Osteoblast (primary cell): ENCODE data around the gene GZMA. TPM values are rescaled to one million over a fixed set of nuclear protein-coding genes. Genes with fewer than 3 reads are reported as not detected.
"Not testable (repeated sequence)": the region's sequence is repeated elsewhere in the genome, so short reads cannot be mapped to it uniquely, and the experiment has no call there.

Experiments used
- DNase-seq: peaks from one replicate; pipeline ENCODE4 v3.0.0; 2011; ENCODE audit warnings: low spot score, mixed read lengths; ENCODE audit not compliant: insufficient read length; ENCODE audit errors: missing footprints
- H2AFZ ChIP-seq: 2 replicates; pipeline ENCODE4 v1.6.0; 2011; ENCODE audit warnings: mild to moderate bottlenecking, low read length
- H3K27ac ChIP-seq: 2 replicates; pipeline ENCODE4 v1.5.1; 2011; ENCODE audit warnings: mild to moderate bottlenecking, low read depth, low read length, moderate library complexity
- H3K27me3 ChIP-seq: 2 replicates; pipeline ENCODE4 v1.6.0; 2012; ENCODE audit warnings: mild to moderate bottlenecking, control low read depth, inconsistent platforms, low read length, moderate library complexity; ENCODE audit not compliant: insufficient read depth
- H3K36me3 ChIP-seq: 2 replicates; pipeline ENCODE4 v1.5.1; 2011; ENCODE audit warnings: mild to moderate bottlenecking, low read length, control low read depth, moderate library complexity; ENCODE audit not compliant: insufficient read depth
- H3K4me1 ChIP-seq: 2 replicates; pipeline ENCODE4 v1.5.1; 2011; ENCODE audit warnings: mild to moderate bottlenecking, low read length, control low read depth, moderate library complexity; ENCODE audit not compliant: insufficient read depth
- H3K4me2 ChIP-seq: 2 replicates; pipeline ENCODE4 v1.6.0; 2011; ENCODE audit warnings: mild to moderate bottlenecking, low read length; ENCODE audit not compliant: insufficient read depth
- H3K4me3 ChIP-seq: fragments of 200-600 bp; sonication (generic); 3 replicates; pipeline ENCODE4 v1.5.1; 2012; ENCODE audit warnings: mild to moderate bottlenecking, low read length, inconsistent platforms; ENCODE audit not compliant: insufficient read depth
- H3K79me2 ChIP-seq: 2 replicates; pipeline ENCODE4 v1.6.0; 2012; ENCODE audit warnings: mild to moderate bottlenecking, low read length, control low read depth, inconsistent platforms; ENCODE audit not compliant: insufficient read depth
- H3K9me3 ChIP-seq: 2 replicates; pipeline ENCODE4 v1.5.1; 2011; ENCODE audit warnings: low read depth, low read length, control low read depth
- H4K20me1 ChIP-seq: 2 replicates; pipeline ENCODE4 v1.6.0; 2012; ENCODE audit warnings: mild to moderate bottlenecking, low read length, control low read depth; ENCODE audit not compliant: insufficient read depth
- CTCF ChIP-seq: IDR thresholded peaks from 2 replicates; pipeline ENCODE4 v1.5.1; 2011; ENCODE audit warnings: mild to moderate bottlenecking, low read depth, low read length, moderate library complexity; ENCODE audit errors: extremely low read depth
- total RNA-seq: library from RNA; depleted of rRNA; stranded (reverse); fragments of >200 nt; gene quantifications from 2 replicates; pipeline ENCODE4 v1.2.3, GENCODE V29; 2012

The GZMA gene
- total RNA-seq, 1 donor: not detected

DNA sequence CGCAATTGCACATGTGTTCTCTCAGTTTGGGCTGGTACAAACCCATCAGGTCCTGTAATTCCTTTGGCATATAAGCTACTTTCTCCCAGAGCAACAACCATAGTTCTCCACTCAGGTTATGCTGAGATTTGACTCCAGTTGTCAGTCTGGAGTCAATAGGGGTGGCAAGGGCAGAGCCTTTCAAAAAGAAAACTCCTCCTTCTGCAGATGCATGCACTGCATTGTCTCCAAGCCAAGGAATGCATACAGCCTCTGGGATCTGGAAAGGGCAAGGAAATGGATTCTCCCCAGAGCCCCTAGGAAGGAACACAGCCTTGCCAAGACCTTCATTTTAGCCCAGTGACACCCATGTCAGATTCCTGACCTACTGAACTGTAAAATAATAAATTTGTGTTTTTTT, 31.0 kb upstream of the GZMA start:
- no peak overlapping the region for H2AFZ ChIP-seq
- no peaks in the 10 kb centered on the region for H3K27me3 ChIP-seq
- no peaks in the 10 kb centered on the region for H3K4me1 ChIP-seq
- no peaks in the 10 kb centered on the region for H4K20me1 ChIP-seq
- H3K9me3 ChIP-seq: no peaks in the 10 kb centered on the region
- no peak overlapping the region for H3K4me3 ChIP-seq
- no peak for TF ChIP-seq CTCF
- DNase-seq: no peak
- no peaks in the 10 kb centered on the region for H3K79me2 ChIP-seq
- H3K36me3 ChIP-seq: no peaks in the 10 kb centered on the region
- H3K27ac ChIP-seq: no peak overlapping the region
- no peak overlapping the region for H3K4me2 ChIP-seq

DNA sequence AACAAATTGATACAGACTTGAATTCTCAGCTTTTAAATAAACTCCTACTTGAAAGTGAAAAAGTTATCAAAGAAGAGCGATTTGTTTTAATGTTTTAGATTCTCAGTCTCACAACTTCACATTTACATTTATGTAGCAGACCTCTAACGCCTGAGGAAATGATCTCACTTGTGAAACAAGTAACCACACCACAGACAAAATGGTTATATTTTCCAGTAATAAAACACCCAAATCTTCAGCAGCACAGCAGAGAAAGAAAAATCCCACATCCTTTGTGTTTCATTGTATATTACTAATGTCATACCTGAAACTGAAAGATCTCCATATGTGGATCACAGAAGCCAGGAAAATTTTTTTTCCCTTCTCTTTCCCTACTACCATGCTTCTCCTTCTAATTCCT, 29.8 kb upstream of the GZMA start:
- Histone ChIP-seq H2AFZ (no peak overlapping the region), H3K4me3 (no peak overlapping the region), H3K27ac (no peak overlapping the region), H3K4me2 (no peak overlapping the region), H3K4me1 (no peaks in the 10 kb centered on the region), H3K36me3 (no peaks in the 10 kb centered on the region), H3K79me2 (no peaks in the 10 kb centered on the region), H3K27me3 (no peaks in the 10 kb centered on the region), H4K20me1 (no peaks in the 10 kb centered on the region), H3K9me3 (no peaks in the 10 kb centered on the region)
- no peak for DNase-seq
- no peak for TF ChIP-seq CTCF

DNA sequence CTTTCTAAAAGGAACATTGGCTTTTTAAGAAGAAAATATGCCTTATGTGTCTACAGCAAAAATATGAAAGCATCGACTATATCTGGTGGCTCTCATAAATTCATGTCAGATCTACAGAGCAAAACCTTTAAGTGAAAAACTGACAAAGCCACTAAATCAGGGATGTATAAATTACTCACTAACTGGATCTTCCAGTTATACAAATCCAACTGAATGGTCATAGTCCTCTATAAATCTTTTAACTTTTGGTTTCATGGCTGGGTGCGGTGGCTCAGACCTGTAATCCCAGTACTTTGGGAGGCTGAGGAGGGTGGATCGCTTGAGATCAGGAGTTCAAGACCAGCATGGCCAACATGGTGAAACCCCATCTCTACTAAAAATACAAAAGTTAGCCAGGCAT, 29.2 kb upstream of the GZMA start:
- no peak for TF ChIP-seq CTCF
- no peak overlapping the region for H2AFZ ChIP-seq
- DNase-seq: no peak
- no peak overlapping the region for H3K4me3 ChIP-seq
- no peaks in the 10 kb centered on the region for H3K9me3 ChIP-seq
- H3K4me2 ChIP-seq: no peak overlapping the region
- H4K20me1 ChIP-seq: no peaks in the 10 kb centered on the region
- H3K79me2 ChIP-seq: no peaks in the 10 kb centered on the region
- no peaks in the 10 kb centered on the region for H3K27me3 ChIP-seq
- H3K36me3 ChIP-seq: no peaks in the 10 kb centered on the region
- H3K27ac ChIP-seq: no peak overlapping the region
- H3K4me1 ChIP-seq: no peaks in the 10 kb centered on the region

- Histone ChIP-seq H3K36me3 (no peaks in the 10 kb centered on the region), H3K4me3 (no peak overlapping the region), H3K27ac (no peak overlapping the region), H3K4me2 (no peak overlapping the region), H3K27me3 (no peaks in the 10 kb centered on the region), H3K79me2 (no peaks in the 10 kb centered on the region), H3K4me1 (no peaks in the 10 kb centered on the region), H4K20me1 (no peaks in the 10 kb centered on the region), H2AFZ (no peak overlapping the region), H3K9me3 (no peaks in the 10 kb centered on the region)
- no peak for TF ChIP-seq CTCF
- no peak for DNase-seq
These were observed 20.9 kb upstream of the GZMA start for GRCh38 chr5:55081541-55081940.

DNA sequence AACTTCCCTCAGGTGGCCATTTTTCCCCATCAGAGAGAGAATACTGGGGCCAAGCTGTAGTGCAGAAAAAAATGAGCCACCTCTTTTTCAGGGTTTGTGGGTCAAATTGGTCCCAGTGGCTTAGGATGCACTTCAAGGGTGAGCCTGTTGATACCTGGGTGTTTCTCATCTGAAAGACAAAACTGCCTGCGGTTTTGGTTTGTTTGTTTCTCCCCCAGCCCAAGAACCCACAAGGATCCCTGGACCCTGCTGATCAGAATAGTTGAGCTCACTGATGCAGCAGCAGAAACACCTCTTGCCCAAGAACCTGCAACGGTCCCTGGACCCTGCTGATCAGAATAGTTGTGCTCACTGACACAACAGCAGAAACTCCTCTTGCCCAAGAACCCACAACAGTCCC, 13.1 kb upstream of the GZMA start:
- not testable (repeated sequence) for H2AFZ ChIP-seq, H4K20me1 ChIP-seq, H3K4me1 ChIP-seq, H3K79me2 ChIP-seq, H3K27me3 ChIP-seq, H3K4me2 ChIP-seq, H3K36me3 ChIP-seq, H3K27ac ChIP-seq, H3K9me3 ChIP-seq, DNase-seq, H3K4me3 ChIP-seq

DNA sequence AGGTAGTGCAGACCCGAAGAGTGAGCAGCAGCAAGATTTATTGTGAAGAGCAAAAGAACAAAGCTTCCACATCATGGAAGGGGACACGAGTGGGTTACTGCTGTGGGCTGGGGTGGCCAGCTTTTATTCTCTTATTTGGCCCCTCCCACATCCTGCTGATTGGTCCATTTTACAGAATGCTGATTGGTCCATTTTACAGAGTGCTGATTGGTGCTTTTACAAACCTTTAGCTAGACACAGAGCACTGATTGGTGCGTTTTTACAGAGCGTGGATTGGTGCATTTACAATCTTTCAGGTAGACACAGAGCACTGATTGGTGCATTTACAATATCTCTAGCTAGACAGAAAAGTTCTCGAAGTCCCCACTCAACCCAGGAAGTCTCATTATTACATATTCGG, 11.4 kb upstream of the GZMA start:
- not testable (repeated sequence) for H3K79me2 ChIP-seq, H3K4me2 ChIP-seq, H3K27ac ChIP-seq, H3K27me3 ChIP-seq, DNase-seq, H3K4me3 ChIP-seq, H3K36me3 ChIP-seq, H3K4me1 ChIP-seq, H3K9me3 ChIP-seq, H4K20me1 ChIP-seq, H2AFZ ChIP-seq
